ENCODE results near the gene AK5. TPM values are rescaled to one million over a fixed set of nuclear protein-coding genes. Genes with fewer than 3 reads are reported as not detected.

The AK5 gene
- total RNA-seq, 4 donors from 2014 or later, result 1.1 to 2.1 (median 1.2) TPM; not detected in 1

Other genes starting within 250 kb of the AK5 start
- 10 to 100 TPM in 3 of 4 donors, 1 to 10 TPM in 1; 8.9 to 16.0 (median 11.8) TPM for gene PIGK, start 62.6 kb upstream of the AK5 start, total RNA-seq

Data from suprapubic skin (tissue), 4 donors.